KBM-7 (cell line): ENCODE results near the gene MSL2.
A peak's percentile ranks its signal among the peaks of the same experiment; 100 is the strongest.
"Not testable (repeated sequence)": the region's sequence is repeated elsewhere in the genome, so short reads cannot be mapped to it uniquely, and the experiment has no call there.

ENCODE experiments used
- DNase-seq: peaks from one replicate; pipeline ENCODE4 v3.0.0-alpha.2; 2015
- in situ Hi-C: fragments of 300-500 bp; cut with MboI; formaldehyde crosslinking; loops from 2 replicates; pipeline ENCODE4 v1.14.3; 2020; ENCODE audit warnings: low sequenced_read_pairs, low pct_unique_long_range_greater_than_20kb, mixed read lengths

The MSL2 gene

GRCh38 chr3:136193278-136194054 is 2.7 kb downstream of the MSL2 start:
- peak; percentile 59 for DNase-seq
- in situ Hi-C loops, result no loop called here

- DNase-seq, result peak; percentile 28
- in situ Hi-C loops, result no loop called here
Measured at GRCh38 chr3:136192831-136193230, 3.3 kb downstream of the MSL2 start.

DNA sequence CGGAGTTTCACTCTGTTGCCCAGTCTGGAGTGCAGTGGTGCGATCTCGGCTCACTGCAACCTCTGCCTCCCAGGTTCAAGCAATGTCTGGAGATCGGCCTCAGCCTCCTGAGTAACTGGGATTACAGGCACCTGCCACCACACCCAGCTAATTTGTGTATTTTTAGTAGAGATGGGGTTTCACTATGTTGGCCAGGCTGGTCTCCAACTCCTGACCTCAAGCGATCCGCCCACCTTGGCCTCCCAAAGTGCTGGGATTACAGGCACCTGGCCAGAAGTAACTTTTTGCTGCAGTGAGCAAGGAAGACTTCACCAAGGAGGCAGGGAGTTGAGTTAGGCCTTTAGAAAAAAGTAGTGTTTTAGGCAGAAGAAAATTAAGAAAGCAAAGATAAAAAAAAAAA is 3.9 kb downstream of the MSL2 start:
- DNase-seq, in situ Hi-C loops: not testable (repeated sequence)

- in situ Hi-C loops, result no loop called here
- no peak for DNase-seq
Measured at GRCh38 chr3:136189859-136190617, 6.1 kb downstream of the MSL2 start.

- in situ Hi-C loops, result no loop called here
- DNase-seq, result no peak
Measured at GRCh38 chr3:136189043-136189442, 7.1 kb downstream of the MSL2 start.

DNA sequence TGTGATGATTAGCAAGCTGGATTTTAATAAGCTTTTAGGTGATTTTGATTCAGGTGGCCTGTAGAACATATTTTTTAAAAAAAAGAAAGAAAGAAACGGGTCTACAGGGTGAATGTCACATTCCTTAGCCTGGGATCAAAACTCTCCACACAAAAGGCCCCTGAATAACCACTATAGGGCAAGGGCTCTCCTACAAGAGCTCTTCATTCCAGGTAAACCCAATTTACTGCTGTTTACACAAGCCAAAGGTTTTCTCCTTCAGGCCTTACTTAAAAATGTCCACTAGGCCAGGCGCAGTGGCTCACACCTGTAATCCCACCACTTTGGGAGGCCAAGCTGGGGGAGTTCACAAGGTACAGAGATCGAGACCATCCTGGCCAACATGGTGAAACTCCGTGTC is 8.3 kb downstream of the MSL2 start:
- no peak for DNase-seq
- in situ Hi-C loops, result no loop called here

DNA sequence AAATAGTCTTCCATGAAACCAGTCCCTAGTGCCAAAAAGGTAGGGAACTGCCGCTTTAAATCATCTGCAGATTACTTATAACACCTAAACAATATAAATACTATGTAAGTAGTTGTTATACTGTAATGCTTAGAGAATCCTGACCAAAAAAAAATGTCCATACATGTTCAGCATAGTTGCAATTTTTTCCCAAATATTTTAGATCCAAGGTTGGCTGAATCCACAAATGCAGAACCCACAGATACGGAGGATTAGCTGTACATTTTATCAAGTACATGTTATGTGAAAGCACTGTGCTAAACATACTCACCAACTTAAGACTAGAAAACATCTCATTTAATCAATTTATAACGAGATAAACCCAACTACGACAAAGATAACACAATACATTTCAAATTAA is 9.3 kb downstream of the MSL2 start:
- no peak for DNase-seq
- in situ Hi-C loops, result no loop called here

- DNase-seq, result peak; percentile 34
- in situ Hi-C loops, result no loop called here
Measured at GRCh38 chr3:136186344-136186743, 9.8 kb downstream of the MSL2 start.

DNA sequence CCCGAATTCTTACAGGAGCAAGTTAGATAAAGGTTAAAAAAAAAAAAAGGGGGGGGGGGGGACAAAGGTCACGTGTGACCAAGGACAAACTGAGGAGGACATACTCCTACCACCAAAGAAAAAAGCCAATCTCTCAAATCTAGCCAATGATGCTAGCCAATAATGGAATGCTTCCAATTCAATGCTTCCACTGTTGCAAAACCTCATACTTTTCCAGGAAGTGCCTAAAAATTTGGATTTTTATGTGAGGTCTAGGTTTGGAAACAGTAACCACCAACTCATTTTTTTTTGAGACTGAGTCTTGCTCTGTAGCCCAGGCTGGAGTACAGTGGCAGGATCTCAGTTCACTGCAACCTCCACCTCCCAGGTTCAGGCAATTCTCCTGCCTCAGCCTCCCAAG is 11.4 kb downstream of the MSL2 start:
- in situ Hi-C loops, result no loop called here
- no peak for DNase-seq

GRCh38 chr3:136181741-136182140 is 14.4 kb downstream of the MSL2 start:
- in situ Hi-C loops, result no loop called here
- no peak for DNase-seq

- DNase-seq, result no peak
- in situ Hi-C loops, result no loop called here
Measured at GRCh38 chr3:136177876-136178275, 18.3 kb downstream of the MSL2 start.

GRCh38 chr3:136173939-136174490 is 22.1 kb downstream of the MSL2 start:
- in situ Hi-C loops, result no loop called here
- DNase-seq, result no peak

- peak; percentile 15 for DNase-seq
- in situ Hi-C loops, result no loop called here
Measured at GRCh38 chr3:136171097-136171542, 25.0 kb downstream of the MSL2 start.

GRCh38 chr3:136168236-136168635 is 27.9 kb downstream of the MSL2 start:
- DNase-seq, in situ Hi-C loops: not testable (repeated sequence)

GRCh38 chr3:136166507-136166906 is 29.6 kb downstream of the MSL2 start:
- DNase-seq, result no peak
- in situ Hi-C loops, result no loop called here

GRCh38 chr3:136163607-136164006 is 32.5 kb downstream of the MSL2 start:
- in situ Hi-C loops, result not testable (repeated sequence)
- DNase-seq, result peak; percentile 65

GRCh38 chr3:136162322-136162721 is 33.8 kb downstream of the MSL2 start:
- DNase-seq, result no peak
- in situ Hi-C loops, result no loop called here

DNA sequence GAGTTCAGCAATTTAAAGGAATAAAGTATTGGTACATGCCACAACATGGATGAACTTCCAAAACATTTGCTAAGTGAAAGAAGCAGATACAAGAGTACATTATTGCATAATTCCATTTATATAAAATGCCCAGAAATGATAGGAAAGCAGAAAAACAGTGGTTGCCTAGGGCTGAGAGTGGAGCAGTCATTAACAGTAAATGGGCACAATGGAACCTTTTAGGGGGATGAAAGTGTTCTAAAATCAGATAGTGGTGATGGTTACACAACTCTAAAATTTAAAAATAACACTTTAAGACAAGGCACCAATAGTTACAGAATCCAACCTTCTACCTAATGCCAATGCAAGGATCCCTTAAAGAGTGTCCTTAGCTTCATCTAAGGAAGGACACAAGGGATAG is 34.6 kb downstream of the MSL2 start:
- DNase-seq, result no peak
- in situ Hi-C loops, result no loop called here

DNA sequence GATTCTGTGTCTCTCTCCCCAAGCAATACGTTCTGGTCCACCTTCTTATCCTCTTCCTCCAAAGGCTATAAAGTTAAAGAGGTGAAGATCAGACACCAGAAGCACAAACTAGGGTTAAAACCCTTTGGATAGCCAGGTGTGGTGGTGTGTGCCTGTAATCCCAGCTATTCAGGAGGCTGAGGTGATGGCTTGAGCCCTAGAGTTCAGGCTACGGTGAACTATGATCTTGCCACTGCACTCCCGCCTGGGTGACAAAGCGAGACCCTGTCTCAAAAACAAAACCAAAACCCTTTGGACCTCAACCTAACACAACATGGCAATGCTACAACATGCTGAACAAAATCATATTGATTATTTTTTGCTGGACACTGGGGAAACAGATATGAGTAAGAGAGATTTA is 43.2 kb downstream of the MSL2 start:
- in situ Hi-C loops, result no loop called here
- DNase-seq, result no peak

DNA sequence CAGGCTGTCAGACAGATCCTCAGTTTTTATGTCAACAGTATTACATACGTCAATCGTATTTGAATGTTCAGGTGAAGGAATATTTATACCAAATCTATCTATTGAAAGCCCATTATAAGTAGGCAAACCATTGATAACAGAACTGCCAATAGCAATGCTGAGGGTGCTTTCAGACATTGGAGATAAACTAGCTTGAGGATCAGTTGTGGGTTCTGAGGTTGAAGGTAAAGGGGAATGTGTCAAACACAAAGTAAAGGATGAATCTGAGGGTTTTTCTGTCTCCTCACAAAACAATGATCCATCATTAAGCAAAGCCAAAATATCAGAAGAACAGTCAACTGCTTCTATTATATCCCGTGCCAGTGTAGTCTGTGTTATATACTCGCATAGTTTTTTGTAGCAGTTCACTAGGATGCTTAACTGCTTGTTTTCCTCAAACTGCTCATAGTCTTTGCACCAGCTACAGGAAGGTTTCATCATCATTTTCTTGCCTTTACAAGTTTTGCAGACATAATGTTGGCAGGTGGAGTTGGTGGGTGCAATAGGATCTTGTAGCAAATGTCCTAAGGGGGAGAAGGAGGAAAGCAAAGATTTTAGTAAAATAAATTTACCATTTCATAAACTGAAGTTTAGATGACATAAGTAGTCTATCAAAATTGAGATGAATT is 43.8 kb downstream of the MSL2 start:
- DNase-seq, result no peak
- in situ Hi-C loops, result no loop called here
